GM18508 (cell line): ENCODE results near the gene C1orf94.
"Not testable (repeated sequence)": the region's sequence is repeated elsewhere in the genome, so short reads cannot be mapped to it uniquely, and the experiment has no call there.

Source experiments
- ATAC-seq: cut with Tn5 transposase; IDR thresholded peaks from one replicate; pipeline ENCODE4 v1.9.1; 2021; ENCODE audit warnings: moderate number of reproducible peaks; ENCODE audit not compliant: insufficient read depth, unreplicated experiment

C1orf94 gene

DNA sequence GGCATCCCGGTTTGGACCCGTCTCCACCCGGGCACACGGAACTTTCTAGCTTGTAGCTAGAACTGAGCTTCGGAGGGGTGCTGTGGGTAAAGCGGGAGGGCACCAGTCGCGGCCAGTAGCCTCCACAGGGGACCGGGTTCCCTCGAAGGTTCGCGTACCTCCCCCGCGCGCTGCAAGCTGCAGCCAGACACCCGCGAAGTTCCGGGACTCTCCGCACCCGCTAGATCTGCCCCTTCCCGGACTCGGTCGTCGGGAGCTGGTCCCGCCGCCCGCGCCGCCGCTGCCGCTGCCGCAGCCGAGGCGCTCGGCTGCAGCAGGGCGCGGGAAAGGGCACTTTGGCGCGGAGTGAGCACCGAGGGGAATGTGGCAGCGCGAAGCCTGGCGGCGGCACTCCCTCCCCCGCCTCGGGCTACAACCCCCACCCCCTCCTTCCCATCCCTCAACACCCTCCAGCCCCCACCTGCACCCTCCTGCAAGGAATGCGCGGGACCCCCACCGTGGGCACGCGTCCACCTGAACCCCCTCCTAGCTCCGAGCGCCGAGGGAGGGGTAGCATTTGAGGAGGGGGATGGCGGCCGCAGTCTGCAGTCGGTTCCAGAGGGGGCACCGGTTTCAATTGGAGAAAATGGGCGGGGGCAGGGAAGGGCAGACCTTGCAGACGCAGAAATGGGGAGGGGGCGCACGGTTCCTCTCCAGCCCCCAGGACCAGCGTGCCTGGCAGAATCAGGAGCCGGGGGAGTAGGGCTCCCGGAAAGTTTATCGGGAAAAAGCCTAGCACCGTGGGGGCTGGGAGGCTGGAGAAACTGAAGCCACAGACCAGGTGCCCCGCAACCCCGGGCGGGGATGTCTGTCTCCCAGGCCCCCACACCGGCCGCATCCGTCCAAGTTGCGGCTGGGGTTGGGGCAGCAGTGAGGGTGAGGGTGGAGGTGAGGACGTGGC, 12.6 kb upstream of the C1orf94 start:
- no peak for ATAC-seq

DNA sequence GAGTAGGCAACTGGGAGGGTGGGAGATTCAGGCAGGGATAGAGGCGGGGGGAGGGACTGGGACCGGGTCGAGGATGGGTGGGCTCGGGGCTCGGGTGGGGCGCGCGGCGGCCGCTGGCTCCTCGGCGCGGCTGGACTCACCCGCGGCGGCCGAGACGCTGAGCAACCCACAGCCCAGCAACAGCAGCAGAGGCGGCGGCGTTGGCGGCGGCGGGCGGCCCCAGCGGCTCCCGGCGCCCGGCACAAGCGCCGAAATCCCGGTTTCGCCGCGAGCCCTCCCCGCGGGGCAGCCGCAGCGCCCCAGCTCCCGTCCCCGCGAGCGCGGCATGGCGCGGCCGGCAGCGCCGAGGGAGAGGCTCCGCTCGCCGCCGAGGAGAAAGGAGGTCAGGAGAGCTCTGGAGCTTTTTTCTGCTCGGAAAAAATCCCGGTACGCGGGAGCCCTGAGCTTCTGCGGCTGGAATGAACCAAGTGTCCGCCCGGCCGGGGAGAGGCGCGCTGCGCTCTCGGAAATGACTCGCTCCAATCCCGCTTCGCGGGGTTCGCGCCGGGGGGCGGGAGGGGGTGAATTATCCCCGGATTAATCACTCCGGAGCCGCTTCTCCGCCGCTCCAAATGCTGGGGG, 11.8 kb upstream of the C1orf94 start, which contains the start of gene CSMD2:
Gene CSMD2, minus strand, starts transcription at position 460 of the 621 bp plus-strand sequence. Its CDS starts 133 bp downstream, at position 327.
- ATAC-seq: no peak

DNA sequence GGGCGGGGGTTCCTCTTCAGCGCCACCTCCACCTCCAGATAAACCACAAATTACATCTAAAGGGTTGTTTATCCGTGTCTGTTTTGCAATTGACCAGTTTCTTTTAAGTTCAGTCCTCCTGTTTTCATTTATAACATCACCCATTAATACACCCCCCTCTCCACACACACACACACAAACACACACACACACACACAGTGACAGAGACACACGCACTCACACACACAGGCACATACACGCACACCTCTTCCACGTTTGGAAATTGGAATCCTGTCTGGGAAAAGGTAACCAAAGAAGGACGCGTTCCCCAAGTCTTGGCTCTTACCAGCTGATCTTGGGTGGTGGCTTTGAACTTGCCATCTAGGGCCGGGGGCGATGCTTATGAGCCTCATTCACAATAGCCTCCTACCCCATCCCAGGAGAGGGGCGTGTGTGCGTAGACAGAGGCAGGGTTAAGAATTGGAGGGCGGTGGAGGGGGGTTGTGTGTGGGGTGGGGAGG, 11.2 kb upstream of the C1orf94 start:
- no peak for ATAC-seq

DNA sequence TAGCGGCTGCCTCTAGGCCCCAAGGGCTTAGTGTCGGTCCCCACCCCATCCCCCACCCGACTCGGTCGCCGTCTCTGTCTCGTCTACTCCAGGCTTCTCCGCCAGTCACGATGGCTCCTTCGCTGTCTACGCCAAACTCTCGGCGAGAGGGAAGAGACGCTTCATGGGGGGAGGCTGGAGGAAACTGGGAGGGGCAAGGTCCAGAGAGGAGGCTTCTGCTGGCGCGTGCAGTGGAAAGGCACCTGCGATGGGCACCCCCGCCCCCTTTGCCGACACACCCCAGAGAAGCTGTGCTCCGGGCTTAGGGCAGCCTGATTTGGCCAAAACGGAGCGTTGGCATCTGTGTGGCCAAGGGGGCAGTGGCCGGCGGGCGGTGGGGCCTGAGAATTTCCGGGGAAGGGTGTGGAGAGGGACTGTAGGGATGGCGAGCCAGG, 10.5 kb upstream of the C1orf94 start:
- ATAC-seq: no peak

DNA sequence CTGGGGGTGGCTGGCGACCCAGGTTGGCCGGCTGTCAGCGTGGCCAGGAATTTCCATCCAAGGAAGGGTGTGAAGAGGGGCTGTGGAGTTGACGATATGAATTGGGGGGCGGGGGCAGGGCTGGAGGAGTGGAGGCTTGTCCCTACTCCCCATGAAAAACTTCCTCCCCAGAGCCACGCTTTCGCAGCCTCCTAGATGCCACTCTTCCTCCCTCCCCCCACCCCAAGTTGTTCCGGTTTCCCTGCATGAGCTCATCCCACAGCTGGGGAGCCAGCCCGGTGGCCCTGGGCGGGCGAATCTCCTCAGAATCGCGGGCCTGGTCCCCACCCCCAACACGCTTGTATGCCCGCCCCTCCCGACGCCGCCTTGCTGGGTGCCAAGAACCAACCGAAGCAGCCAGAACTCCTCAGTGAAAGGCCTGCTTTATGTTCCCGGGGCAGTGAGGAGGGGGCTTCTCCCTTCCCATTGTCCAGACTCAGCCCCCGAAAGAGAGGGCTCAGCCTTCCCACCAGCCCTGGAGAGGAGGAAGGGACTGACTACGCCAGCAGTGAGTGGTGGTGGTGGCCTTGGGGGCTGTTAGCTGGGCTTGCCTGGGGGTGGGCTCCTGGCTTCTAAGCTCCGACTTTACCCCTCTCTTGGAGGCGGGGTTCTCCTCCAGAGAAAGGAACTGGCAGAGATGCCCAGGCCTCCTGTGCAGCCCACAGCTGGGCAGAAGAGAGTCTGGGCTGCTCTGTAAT, 9.9 kb upstream of the C1orf94 start:
- ATAC-seq: no peak

DNA sequence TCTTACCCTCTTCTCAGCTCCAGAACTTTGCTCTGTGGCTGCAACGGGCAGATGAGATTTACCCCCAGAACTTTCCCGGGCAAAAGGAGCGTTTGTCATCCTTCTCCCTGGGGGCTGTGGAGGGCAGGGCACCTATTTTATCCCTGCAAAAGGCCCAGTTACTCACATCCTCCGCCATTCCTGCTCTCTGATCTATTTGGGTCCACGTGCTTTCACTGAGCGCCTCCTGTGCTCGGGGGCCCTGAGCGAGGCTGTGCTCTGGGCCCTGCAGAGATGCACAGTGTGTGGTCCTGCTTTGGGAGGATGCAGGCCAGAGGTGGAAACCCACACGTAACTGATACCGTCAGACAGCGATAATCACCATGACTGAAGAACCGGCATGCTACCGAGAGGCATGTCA, 9.3 kb upstream of the C1orf94 start:
- ATAC-seq: no peak

DNA sequence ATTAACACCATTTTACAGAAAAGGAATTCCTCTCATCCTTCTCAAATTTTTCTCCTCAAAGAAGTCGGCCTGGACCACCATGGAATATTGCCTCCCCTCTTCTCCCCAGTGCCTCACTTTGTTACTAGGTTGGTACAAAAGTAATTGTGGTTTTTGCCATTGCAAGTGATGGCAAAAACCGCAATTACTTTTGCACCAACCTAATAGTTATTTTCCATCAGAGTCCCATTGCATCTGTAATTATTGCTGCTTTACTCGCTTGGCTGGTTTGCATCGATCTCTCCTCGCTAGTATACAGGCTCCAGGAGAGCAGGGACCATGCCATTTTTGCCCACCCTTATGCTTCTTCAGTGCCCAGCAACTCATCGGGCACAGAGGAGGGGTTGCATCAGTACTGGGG, 963 bp upstream of the C1orf94 start:
- no peak for ATAC-seq

DNA sequence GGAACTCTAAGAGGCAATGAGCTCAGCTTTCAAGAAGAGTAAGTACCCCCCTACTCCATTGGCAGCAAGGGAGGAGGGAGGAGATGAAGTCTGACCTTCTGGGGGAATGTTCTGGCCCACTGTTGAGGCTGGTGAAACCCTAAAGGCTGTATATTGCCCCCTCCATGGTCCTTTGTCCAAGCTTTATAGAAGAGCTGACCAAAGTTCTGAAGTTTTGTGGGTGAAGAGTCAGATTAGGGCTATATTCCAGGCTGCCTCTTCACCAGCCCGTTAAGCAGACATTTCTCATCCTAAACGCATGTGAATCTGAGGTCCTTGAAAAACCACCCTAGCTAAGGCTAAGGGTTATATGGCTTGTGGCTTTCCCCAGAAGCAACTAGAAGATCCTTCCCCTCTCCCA, 1.4 kb downstream of the C1orf94 start:
- ATAC-seq: no peak

DNA sequence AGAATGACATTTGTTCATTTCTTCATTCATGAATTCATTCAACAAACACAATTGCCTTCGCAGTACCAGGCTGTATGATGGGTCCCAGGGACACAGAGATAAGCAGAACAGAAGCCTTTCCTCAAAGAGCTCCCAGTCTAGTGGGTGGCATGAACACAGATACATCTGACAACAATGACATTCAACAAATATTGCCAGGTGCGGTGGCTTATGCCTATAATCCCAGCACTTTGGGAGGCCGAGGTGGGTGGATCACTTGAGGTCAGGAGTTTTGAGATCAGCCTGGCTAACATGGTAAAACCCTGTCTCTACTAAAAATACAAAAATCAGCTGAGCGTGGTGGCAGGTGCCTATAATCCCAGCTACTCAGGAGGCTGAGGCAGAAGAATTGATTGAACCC, 6.7 kb downstream of the C1orf94 start:
- ATAC-seq: not testable (repeated sequence)

DNA sequence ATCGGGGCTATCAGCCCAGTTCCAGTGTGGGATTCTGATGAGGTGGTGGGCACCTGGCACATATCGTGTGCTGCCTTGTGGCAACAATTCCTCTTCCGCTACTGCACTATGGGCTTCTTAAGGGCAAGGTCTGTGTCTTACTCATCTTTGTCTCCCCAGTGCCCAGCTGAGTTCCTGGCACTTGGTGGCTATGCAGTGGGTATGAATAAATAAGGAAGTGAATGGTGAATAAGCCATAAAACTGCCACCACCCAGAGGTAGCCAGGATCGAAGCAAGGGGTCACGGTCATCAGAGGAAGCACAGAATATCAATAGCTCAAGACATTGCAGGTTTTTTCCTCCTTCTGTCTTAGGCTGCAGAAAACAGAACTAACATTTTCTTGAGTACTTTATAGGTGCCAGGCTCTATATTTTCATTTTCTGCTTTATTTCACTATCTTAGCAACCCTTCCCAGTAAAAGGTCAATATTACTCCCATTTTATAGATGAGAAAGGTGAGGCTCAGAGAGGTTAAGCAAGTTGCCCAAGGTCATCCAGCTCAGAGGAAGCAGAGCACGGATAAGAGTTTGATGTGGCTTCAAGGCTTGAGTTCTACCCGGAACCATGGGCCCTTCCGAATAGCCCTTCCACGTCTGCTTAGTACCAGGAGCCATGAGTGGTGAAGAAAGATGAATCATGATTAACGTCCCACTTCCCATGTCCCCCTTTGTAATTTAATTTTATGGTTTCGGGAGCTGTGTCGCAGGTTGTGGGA, 10.2 kb downstream of the C1orf94 start:
- no peak for ATAC-seq

DNA sequence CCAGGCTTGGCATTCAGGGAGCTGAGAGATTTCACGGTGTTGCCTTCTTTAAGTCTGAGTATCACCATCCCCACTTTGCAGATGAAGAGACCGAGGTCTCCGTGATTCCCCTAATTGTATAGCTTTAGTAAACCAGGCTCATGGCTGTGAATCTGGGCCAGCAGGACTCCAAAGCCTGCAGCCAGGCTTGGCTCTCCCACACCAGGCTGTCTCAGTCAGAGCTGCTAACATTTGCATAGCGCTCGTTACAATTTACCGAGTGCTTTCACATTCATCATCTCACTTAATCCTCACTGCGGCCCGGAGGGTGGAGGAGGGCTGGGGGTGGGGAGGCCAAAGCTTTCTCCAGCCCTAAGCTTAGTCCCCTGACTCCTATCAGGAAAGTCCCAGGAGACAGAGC, 11.7 kb downstream of the C1orf94 start:
- no peak for ATAC-seq

DNA sequence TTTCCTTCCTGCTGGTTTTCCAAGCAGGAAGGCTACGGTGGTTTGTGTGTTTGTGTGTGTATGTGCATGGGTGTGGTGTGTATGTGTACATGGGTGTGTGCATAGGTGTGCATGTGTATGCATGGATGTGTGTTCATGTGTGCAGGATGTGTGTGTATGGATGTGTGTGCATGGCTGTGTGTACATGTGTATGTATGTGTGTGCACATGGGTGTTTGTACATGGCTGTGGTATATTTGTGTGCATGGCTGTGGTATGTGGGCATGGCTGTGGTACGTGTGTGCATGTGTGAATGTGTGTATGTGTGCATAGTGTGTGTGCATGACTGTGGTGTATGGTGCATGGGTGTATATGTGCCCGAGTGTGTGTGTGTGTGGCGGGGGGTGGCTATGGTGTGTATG, 12.3 kb downstream of the C1orf94 start:
- ATAC-seq: no peak

DNA sequence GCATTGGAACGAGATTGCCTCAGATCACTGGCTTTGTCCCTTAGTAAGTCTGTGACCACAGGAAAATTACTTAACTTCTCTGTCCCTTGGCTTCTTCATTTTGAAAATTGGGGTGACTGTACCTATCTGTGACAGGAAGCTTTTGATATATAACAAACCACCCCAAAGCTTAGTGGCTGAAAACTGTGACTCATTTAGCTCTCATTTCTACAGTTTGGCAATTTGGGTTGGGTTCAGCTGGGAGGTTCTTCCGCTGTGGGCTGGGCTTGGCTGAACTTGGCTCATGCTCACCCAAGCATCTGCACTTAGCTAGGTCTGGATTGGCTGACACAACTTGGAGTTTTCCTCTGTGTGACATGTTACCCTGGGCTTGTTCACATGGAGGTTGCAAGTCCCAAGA, 14.0 kb downstream of the C1orf94 start:
- ATAC-seq: no peak

DNA sequence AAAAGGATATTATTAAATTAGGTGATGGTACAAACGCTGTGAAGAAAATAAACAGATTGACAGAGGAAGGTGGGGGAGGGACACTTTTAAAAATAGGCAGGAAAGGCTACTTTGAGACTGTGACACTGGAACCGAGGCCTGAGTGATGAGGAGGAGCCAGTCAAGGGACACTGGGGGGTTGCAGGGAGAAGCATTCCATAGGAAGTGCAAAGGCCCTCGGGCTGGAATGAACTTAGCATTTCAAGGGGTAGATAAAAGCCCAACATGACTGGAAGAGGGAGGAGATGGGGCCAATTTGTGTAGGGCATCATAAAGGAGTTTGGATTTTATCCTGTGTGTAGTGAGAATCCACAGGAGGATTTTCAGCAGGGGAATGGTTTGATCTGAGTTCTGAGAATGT, 15.9 kb downstream of the C1orf94 start:
- no peak for ATAC-seq

DNA sequence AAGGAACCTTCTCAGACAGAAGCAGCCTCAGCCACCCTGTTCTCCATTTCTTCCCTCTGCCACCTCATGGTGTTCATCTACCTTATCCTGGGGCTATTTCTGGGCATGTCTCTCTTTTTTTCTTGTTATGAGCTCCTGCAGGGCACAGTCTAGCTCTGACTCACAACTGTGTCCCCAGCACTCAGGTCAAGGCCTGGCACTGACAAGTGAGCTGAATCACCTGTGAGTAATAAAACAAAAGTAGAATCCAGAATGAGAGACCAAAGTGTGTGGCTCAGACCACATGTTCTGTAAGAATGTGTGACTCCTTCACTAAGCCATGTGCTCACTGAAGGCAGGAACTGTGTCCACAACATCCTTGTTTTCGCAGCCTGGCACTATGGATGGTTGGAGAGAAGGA, 23.2 kb downstream of the C1orf94 start:
- ATAC-seq: no peak

DNA sequence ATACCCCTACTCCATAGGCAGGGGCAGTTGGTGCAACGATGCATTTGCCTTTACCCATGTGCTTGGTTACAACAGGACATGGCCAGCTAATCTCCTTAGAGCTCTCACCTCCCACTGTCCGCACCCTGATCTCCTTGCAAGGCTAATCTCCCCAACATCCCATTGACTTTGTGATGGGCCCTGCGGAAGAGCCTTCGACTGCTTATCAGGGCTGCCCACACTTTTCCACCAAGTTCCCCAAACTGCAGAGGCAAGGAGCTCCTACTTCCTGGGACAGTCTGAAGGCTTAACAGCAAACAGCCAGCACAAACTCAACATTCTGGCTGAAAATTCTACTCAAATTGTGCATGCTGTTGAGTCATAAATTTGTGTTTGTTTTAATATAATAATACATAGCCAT, 36.0 kb downstream of the C1orf94 start:
- no peak for ATAC-seq

DNA sequence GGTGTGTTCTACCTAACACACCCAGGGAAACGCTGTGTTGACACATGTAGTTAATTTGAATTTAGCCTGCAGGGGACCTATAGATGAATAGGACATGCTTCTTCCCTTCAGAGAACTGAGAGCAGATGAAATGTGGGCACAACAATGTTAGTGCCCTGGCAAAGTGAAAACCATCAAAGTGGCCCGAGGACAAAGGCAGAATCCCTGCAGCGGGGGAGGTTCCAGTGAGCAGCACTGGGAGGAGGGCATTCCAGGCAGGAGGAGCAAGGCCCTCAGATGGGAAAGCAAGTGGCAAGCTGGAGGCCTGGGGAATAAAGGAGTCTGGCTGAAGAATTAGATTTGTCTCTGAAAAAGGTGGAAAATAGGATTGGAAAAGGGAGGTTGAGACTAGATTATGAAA, 37.2 kb downstream of the C1orf94 start:
- ATAC-seq: no peak

DNA sequence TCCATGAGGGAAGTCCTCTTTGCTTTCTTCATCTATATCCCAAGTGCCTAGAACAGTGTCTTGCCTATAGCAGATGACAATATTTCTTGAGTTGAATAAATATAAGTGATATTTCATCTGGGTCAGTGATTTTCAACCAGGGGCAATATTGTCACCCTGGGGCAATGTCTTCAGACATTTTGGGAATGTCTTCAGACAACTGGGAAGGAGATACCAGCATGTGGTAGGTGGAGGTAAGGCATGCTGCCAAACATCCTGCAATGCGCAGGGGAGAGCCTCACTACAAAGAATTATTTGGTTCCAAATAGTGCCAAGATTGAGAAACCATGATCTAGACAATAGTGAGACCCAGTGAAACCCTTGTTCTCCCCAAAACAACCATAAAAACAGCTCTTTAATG, 54.7 kb downstream of the C1orf94 start:
- ATAC-seq: no peak

DNA sequence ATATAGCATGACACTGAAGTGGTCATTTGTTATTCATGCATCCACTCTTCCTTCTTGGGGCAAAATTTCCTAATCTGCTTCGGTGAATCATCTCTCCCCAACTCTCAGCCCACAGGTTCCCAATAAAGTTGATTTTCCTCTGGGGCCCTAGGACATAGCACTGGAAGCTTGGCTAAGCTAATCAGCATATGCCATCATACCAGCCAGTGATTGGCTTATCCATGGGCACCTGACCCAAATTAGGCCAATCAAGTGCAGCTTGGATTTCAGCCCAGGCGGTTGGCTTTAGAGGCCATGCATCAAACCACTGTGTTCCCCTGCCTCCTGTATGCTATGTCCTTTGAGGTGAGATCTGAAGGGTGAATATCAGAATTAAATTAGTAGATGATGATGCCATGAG, 58.9 kb downstream of the C1orf94 start:
- no peak for ATAC-seq

DNA sequence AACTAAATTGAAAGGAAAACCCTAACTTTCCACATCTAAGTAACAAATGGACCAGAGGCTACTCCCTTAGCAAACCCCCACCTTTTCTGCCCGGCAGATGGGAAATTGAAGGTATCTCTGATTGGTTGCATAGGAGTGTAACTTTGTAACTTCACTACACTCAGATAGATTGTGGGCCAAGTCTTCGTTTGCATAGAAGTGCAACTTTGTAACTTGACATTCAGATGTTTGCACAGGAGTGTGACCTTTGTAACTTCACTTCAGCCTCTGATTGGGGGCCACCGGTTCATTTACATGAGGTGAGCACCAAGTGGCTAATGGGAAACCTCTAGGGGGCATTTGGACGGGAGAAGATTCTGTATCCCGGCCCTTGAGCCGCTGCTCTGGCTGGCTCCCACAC, 59.4 kb downstream of the C1orf94 start:
- ATAC-seq: no peak
